ENCODE data around the gene ACOX2.

GRCh38 chr3:58559586-58559985 is 22.6 kb upstream of the ACOX2 start:
- TF ChIP-seq POLR2A (IDR thresholded peaks at IDR 0.05) (no peak), CTCF (IDR thresholded peaks at IDR 0.05) (no peak), POLR2AphosphoS5 (IDR thresholded peaks at IDR 0.05) (no peak)

Data from gastroesophageal sphincter (tissue), 3 donors.